DMS 273 (cell line): ENCODE data around the gene CCDC137.
"Not testable (repeated sequence)": the region's sequence is repeated elsewhere in the genome, so short reads cannot be mapped to it uniquely, and the experiment has no call there.

Experiments used
- DNase-seq: peaks from one replicate; lab custom pipeline; 2025; ENCODE audit not compliant: unreplicated experiment; lab: John Stamatoyannopoulos, UW

CCDC137 gene

DNA sequence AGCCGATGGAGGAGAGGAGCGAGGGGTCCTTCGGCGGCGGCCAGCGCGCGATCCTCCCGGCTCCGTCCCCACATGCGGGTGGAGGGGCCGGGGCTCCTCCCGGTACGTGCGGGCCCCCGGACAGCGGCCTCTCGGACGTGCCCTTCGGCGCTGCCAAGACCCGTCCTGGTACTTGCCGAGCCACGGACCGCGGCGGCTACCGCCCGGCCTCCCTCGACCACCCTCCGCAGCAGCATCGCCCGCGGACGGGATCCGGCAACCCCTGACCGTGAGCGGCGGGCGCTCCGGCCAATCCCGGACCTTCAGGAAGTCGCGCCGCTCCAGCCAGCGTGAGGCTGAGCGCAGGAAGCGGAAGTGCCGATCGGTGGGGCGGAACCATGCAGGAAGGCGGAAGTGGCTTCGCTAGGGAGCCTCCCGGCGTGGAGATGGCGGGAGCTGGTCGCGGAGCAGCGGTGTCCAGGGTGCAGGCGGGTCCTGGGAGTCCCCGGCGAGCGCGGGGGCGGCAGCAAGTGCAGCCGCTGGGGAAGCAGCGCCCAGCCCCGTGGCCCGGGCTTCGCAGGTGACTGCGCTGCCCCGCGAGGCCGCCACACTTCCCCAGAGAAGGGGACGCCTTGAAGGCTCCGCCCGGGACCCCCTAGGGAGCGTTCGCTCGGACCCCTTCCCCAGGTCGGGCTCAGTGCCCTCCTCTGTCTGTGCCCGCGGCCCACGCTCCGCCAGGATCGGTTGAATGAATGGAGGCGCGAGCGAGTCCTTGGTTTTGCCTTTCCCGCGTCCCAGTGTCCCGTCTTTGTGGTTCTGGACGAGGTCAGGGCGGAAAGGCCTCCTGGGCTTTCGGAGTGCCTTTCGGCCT lies at the start of gene CCDC137, which contains the start of gene OXLD1:
TSS of gene CCDC137 (plus strand) at position 396 of the 850 bp plus-strand sequence. CDS start at position 426, 30 bp downstream.
TSS of gene OXLD1 (minus strand) at position 264 of the 850 bp plus-strand sequence. CDS start at position 236, 28 bp downstream.
- peak; percentile 99 for DNase-seq

DNA sequence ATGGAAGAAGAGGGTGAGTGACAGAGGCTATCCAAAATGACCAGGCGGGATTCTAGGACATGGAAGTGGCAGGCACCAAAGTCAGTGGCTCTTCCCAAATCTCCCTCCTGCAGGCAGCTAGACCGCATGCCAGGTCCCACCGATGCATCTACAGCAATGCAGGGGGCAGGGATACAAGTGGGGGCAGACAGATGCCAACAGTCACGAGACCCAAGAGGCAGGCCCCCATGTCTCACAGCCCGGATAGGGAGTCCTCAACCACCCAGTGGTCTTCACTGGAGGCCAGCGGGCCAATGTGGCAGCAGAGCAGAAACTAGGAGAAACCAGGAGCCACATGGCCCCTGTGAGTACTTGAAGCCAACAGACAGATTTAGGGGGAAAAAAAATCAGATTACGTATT lies 49.7 kb upstream of the CCDC137 start:
- no peak for DNase-seq

GRCh38 chr17:81618307-81618706 lies 48.2 kb upstream of the CCDC137 start:
- DNase-seq: not testable (repeated sequence)

DNA sequence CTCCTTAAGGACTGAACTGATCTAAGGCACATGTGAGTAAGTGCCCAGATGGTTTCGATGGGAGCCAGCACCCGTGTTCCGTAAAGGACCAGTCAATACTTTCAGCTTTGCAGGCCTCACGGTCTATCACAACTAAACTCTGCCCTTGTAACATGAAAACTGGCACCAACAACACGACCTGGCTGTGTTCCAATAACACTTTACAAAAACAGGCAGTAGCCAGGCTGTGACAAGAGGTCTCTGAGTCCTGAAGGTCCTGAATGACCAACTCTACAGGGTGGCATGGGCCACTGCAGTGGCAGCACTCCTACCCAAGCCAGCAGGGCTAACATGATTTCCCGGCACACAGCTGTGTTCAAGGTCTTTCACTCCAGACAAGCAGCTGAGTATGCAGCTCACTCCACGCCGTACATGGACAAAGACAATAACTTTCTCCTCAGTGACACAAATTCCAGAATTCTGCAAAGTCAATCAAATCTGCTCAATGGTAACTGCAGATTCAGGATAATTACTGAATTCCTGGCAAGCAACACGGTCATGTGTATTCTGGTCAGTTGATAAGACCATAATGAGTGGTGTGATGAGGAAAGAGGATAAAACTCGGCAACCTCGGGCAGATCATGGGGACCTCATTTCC lies 44.9 kb upstream of the CCDC137 start:
- no peak for DNase-seq

DNA sequence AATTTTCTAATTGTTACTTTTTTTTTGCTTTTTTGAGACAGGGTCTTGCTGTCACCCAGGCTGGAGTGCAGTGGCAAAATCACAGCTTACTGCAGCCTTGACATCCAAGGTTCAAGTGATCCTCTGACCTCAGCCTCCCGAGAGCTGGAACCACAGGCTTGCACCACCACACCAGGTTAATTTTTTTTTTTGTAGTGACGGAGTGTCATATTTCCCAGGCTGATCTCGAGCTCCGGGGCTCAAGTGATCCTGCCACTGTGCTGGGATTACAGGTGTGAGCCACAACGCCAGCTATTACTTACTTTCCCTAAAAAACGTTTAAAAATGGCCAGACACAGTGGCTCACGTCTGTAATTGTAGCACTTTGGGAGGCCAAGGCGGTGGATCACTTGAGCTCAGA lies 36.3 kb upstream of the CCDC137 start:
- DNase-seq: no peak

DNA sequence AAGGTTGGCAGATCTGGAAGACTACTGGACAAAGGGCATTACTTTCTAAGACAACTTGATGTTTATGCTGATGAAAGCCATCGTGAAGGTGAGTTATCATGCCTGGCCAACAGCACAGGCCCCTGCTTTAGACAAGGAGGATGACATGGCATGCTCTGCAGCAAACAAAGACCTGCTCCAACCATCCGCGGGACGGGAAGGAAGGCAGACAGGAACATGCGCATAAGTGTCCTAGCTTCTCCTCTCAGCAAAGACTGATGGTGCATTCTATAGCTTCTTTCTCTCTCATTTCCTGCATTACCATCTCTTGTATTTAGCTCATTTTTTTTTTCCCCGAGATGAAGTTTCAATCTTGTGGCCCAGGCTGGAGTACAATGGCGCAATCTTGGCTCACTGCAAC lies 35.1 kb upstream of the CCDC137 start:
- DNase-seq: no peak

GRCh38 chr17:81635431-81635830 lies 31.1 kb upstream of the CCDC137 start:
- DNase-seq: no peak

- peak; percentile 75 for DNase-seq
Observed at GRCh38 chr17:81635973-81636504, 30.5 kb upstream of the CCDC137 start.

DNA sequence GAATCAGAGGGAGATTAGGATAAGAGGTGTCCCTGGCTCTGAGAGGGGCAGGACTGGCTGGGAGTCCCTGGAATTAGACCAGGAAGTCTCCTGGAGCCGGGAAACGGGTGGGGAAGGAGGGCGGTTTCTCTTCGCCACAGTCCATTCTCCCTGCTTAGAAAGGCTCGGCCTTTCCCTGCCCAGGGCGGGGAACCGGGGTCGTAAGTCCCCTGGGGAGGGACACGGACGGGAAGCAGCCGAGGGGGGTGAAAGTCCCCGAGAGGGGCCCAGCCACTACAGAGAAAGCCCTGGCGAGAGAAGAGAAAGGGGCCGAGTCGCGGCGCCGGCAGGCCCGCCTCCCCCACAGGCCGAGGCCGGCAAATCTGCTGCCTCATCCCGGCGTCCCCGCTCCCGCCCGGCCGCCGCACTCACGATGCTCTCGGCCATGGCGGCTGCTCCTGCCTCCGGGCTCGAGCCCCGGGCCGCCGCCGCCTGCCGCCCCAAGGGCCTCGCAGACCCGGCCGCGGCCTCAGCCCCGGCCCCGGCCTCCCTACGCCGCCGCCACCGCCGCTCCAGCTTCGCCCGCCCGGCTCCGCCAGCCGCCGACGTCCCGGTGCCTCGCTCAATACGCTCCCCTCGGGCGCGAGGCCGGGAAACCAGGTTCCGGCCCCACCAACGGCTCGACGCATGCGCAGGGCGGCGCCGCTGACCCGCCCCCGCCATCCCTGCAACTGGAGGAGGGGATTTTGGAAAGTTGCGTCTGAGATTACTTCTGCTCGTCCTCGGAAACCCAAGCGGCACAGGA lies 29.8 kb upstream of the CCDC137 start, which contains the start of the genes NPLOC4 and TSPAN10:
TSS of gene NPLOC4 (minus strand) at position 608 of the 784 bp plus-strand sequence. CDS start at position 426, 182 bp downstream.
TSS of gene TSPAN10 (plus strand) at position 692 of the 784 bp plus-strand sequence. CDS start 5,217 bp downstream, outside the sequence.
- peak; percentile 95 for DNase-seq

GRCh38 chr17:81638683-81639082 lies 27.9 kb upstream of the CCDC137 start:
- no peak for DNase-seq

DNA sequence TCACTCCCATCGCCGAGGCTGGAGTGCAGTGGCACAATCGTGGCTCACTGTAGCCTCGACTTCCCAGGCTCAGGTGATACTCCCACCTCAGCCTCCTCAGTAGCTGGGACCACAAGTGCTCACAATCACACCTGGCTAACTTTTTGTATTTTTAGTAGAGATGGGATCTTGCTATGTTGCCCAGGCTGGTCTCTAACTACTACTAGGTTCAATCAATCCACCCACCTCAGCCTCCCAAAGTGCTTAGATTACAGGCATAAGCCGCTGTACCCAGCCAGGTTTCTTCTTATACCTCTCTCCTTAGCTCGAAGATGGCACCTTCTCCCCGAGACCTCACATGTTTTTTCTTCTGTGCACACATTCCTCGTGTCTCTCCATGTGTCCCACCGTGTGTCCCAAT lies 26.5 kb upstream of the CCDC137 start:
- no peak for DNase-seq

- no peak for DNase-seq
Observed at GRCh38 chr17:81641825-81642489, 24.6 kb upstream of the CCDC137 start.

- no peak for DNase-seq
Observed at GRCh38 chr17:81644496-81644895, 22.0 kb upstream of the CCDC137 start.

DNA sequence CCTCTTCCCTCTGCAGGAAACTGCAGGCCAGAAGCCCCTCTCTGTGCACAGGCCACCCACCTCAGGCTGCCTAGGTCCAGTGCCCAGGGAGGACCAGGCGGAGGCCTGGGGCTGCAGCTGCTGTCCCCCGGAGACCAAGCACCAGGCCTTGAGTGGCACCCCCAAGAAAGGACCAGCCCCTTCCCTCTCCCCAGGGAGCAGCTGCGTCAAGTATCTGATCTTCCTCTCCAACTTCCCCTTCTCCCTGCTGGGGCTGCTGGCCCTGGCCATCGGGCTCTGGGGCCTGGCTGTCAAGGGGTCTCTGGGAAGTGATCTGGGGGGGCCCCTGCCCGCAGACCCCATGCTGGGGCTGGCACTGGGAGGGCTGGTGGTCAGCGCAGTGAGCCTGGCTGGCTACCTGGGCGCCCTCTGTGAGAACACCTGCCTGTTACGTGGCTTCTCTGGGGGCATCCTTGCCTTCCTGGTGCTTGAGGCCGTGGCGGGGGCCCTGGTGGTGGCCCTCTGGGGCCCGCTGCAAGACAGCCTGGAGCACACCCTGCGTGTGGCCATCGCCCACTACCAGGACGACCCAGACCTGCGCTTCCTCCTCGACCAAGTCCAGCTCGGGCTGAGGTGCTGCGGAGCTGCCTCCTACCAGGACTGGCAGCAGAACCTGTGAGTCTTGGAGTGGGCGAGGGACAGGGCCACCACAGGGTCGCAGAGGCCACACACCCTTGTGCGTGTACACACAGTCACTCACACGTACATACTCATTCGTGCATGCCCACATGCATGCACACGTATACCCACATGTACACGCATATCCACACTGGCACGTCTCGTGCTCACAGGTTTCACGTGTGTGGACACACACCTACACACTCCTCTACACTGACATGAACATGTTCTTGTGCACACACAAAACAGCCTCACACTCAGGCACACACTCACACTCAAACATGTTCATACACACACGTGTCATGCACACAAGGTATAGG lies 21.3 kb upstream of the CCDC137 start:
- DNase-seq: no peak

- no peak for DNase-seq
Observed at GRCh38 chr17:81646869-81647600, 19.5 kb upstream of the CCDC137 start.

DNA sequence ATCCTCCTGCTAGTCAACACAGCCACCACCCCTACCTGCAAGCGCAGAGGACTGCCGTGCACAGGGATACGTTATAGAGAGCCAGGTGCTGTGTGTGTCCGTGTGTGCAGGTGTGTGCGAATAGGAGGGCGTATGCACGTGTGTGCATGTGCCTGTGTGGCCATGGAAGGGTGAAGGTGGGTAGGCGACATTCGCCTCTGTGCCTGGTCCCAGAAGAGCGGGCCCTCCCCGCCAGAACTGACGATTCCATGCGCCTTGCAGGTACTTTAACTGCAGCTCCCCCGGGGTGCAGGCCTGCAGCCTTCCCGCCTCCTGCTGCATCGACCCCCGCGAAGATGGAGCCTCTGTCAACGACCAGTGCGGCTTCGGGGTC lies 18.9 kb upstream of the CCDC137 start:
- DNase-seq: no peak

GRCh38 chr17:81648013-81648706 lies 18.4 kb upstream of the CCDC137 start:
- DNase-seq: peak; percentile 30

DNA sequence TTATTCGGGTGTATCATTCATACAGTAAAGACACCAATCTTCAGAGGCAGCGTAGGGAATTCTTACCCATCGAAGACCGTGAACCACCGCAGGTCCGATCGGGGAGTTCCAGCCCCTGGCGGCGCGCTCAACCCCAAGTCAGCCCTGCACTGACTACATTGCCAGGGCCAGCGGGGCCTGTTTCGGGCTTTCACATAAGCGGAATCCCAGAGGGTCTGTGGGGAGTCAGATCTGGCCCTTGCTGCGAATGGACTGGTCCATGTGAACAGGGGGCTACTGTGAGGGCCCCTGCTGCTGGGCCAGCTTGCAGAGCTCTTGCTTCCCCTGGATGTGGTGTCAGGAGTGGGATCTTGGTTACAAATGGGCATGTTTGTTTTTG lies 17.8 kb upstream of the CCDC137 start:
- DNase-seq: no peak
